ENCODE data around the gene THEMIS2.
"Not testable (repeated sequence)": the region's sequence is repeated elsewhere in the genome, so short reads cannot be mapped to it uniquely, and the experiment has no call there.

Gene THEMIS2

GRCh38 chr1:27863538-27863915, 8.8 kb upstream of the THEMIS2 start:
- no peak for DNase-seq

GRCh38 chr1:27864264-27864895, 8.0 kb upstream of the THEMIS2 start:
- peak in 1 of 5 experiments; percentile 12 for DNase-seq

- no peak for DNase-seq
Measured at GRCh38 chr1:27865821-27866220, 6.5 kb upstream of the THEMIS2 start.

GRCh38 chr1:27868556-27868931, 3.8 kb upstream of the THEMIS2 start:
- DNase-seq: no peak

- peak; percentile 22 to 96 (median 48) for DNase-seq
Measured at GRCh38 chr1:27868932-27869718, 3.2 kb upstream of the THEMIS2 start.

DNA sequence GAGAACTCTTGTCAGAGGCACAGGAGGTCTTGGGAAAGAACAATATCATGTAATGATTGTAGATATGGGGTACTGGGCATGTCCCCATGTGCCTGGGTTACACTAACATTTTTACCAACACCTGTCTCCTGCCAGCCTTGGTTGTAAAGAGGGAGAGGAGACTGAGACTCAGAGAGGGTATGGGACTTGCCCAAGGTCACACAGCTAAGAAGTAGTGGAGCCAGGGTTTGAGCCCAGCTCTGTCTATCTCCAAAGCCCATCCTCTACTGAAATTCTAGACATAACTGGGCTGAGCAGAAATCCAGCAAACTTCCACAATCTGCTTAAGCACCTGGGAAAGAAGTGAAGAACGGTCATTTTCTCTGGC, 2.6 kb upstream of the THEMIS2 start:
- peak in 1 of 5 experiments; percentile 19 for DNase-seq

DNA sequence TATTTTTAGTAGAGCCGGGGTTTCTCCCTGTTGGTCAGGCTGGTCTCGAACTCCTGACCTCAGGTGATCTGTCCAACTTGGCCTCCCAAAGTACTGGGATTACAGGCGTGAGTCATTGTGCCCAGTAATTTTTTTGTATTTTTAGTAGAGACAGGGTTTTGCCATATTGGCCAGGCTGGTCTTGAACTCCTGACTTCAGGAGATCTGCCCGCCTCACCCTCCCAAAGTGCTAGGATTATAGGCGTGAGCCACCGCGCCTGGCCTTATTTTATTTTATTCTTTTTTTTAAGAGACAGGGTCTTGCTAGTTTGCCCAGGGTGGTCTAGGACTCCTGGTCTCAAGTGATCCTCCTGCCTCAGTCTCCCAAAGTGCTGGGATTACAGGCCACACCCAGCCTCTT, 1.3 kb upstream of the THEMIS2 start:
- DNase-seq: not testable (repeated sequence)

- peak in 1 of 5 experiments; percentile 59 for DNase-seq
Measured at GRCh38 chr1:27872802-27873551, 633 bp downstream of the THEMIS2 start.

DNA sequence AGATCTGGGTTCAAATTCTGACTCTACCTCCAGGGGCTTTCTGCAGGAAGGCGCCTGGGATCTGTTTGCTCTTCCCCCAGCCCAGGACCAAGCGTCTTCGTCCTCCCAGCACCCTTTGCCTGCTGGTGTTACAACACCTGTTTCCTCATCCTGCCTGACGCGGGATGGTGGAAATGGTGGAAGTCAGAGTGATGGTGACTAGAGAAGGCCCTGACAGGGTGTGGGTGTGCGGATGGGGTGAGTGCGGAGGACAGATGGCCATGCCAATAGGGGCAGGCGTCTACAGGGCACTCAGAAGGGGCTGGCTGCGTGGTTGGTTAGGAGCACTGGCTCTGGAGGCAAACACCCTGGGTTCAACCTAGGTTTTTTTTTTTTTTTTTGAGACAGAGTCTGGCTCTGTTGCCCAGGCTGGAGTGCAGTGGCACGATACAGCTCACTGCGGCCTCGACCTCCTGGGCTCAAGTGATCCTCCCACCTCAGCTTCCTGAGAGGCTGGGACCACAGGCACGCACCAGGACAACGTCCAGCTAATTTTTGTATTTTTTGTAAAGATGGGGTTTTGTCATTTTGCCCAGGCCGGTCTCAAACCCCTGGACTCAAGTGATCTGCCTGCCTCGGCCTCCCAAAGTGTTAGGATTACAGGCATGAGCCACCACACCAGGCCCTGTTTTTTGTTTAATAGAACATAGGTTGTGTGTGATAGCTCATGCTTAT, 1.5 kb downstream of the THEMIS2 start:
- DNase-seq: peak in 1 of 5 experiments; percentile 16

- DNase-seq: no peak
Measured at GRCh38 chr1:27876341-27877114, 4.2 kb downstream of the THEMIS2 start.

- no peak for DNase-seq
Measured at GRCh38 chr1:27877115-27877416, 4.7 kb downstream of the THEMIS2 start.

DNA sequence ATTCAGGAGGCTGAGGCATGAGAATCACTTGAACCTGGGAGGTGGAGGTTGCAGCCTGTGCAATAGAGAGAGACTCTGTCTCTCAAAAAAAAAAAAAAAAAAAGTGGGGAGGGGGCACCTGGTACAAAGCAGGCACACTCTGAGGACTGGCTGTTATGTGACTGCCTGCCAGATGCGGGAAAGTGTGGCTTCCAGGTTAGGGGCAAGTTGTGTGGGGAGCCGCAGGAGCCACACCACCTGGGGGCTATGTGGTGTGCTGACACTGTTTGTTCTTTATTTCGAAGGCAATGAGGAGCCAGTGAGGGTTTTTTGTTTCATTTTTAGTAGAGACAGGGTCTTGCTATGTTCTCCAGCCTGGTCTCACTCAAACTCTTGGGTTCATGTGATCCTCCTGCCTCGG, 5.7 kb downstream of the THEMIS2 start:
- DNase-seq: peak in 1 of 5 experiments; percentile 16

DNA sequence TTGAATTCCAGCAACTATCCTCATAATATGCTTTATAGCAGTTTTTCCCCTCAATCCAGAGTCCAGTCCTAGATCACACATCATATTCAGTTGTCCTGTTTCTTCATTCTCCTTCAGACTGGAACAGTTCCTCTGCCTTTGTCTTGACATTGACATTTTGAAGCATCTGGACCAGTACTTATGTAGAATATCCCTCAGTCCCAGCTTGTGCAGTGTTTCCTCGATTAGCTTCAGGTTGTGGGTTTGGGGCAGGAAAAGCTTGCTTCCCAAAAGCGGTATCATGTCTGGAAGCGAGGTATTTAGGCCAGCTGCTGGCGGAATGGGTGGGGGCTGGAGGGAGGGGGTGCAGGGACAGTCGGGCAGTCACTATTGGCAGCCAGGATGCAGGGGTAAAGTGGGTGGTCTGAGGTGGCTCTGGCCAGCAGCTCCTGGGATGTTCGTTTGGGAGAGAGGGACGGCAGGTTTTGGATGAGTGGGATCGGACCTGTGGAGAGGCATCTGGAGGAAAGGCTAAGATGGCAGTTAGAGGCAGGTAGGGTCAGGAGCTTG, 6.5 kb downstream of the THEMIS2 start:
- DNase-seq: no peak

DNA sequence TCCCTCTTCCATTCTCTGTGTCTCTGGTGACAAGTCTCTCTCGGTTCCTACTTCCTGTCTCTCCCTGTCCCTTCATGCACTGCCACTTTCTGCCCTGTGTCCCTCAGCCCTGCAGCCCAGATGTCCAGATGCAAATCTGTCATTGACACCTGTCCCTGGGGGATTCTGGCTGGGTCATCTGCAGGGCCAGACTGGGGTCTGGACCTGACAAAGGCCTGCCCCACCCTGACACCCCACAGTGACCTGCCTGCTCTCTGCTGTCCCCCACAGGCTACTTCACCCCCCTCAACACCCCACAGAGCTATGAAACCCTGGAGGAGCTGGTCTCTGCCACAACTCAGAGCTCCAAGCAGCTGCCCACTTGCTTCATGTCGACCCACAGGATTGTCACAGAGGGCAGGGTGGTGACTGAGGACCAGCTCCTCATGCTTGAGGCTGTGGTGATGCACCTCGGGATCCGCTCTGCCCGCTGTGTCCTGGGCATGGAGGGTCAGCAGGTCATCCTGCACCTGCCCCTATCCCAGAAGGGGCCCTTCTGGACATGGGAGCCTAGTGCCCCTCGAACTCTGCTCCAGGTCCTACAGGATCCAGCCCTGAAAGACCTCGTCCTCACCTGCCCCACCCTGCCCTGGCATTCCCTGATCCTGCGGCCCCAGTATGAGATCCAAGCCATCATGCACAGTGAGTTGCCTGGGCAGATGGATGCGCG, 7.2 kb downstream of the THEMIS2 start:
- DNase-seq: no peak

GRCh38 chr1:27882543-27882903, 10.2 kb downstream of the THEMIS2 start:
- DNase-seq: no peak

- DNase-seq: no peak
Measured at GRCh38 chr1:27883536-27883935, 11.2 kb downstream of the THEMIS2 start.

GRCh38 chr1:27884006-27884954, 11.9 kb downstream of the THEMIS2 start:
- DNase-seq: no peak

- no peak for DNase-seq
Measured at GRCh38 chr1:27885114-27885528, 12.8 kb downstream of the THEMIS2 start.

DNA sequence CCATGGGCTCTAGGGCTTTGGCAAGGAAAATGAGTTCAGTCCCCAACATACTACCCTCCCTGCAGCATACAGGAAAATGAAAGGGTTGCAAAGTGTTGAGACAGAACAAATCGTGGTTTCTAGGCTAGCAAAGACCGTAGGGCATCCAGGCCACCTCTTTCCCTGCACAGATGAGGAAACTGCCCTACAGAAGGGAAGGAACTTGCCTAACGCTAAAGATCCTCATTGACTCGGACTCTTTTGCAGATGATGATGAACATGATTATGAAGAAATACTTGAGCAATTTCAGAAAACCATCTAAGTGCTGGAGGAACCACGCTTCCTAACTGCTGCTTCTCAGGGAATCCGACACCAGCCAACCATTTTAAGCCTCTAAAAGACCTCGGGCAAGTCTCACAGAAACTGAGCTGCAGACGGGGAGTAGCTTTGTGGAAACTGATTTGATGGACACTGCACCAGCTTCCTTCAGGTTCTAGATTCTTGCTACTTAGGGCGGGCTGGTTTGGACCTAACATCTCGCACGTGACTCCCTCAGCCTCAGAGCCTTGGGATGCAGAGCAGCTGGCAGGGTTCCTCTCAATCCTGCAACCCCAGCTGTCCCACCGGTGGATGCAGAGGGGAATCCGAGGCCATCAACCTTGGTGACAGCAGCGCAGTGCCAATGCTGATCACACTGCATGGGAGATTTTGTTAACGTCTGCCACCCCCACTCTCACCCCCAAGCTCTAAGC, 13.4 kb downstream of the THEMIS2 start:
- DNase-seq: no peak

DNA sequence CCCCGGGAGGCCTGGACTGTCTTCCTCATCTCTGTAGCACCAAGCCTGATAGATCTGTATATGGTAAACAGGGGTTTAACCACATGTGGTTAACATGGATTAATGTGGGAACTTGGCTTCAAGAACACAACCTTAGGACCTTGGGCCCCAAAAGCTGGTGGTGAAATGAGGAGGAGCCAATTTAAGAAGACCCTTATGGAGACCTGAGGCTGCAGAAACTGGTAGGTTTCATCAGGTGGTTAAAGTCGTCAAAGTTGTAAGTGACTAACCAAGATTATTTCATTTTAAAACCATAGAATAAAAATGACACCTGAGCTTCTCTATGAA, 14.0 kb downstream of the THEMIS2 start:
- no peak for DNase-seq

Data from T-helper 2 cell (primary cell).